Endothelial cell of umbilical vein (primary cell): Measurements from ENCODE around the gene CABYR. TPM values are rescaled to one million over a fixed set of nuclear protein-coding genes. Genes with fewer than 3 reads are reported as not detected.

Experiments
- BruUV-seq: library from RNA; stranded (reverse); fragments of 400-500 nt; replicated peaks from 2 replicates; lab custom pipeline; 2021; lab: Mats Ljungman, UMichigan
- CTCF ChIA-PET: fragments of 300-600, 350-600 bp; sonication (Branson Sonifier 250); formaldehyde crosslinking; loops from one replicate; lab custom pipeline; 2021; ENCODE audit warnings: antibody characterized with exemption, inconsistent platforms; lab: Charles Lee
- POLR2A ChIA-PET: fragments of 300-600, 350-600 bp; sonication (Branson Sonifier 250); formaldehyde crosslinking; loops from one replicate; lab custom pipeline; 2021; ENCODE audit warnings: antibody characterized with exemption, inconsistent platforms; lab: Charles Lee
- DNase-seq: peaks from one replicate; pipeline ENCODE4 v3.0.0-alpha.2; 2011; ENCODE audit warnings: low read depth, low spot score
- FAIRE-seq: peaks from 2 replicates; lab custom pipeline; 2011; peaks lifted over from hg19 to GRCh38; lab: Jason Lieb, UNC
- H2AFZ ChIP-seq: 2 replicates; pipeline ENCODE4 v1.6.0; 2012; ENCODE audit warnings: low read depth, low read length, control low read depth, inconsistent platforms
- H3K27ac ChIP-seq: 2 replicates; pipeline ENCODE4 v1.5.1; 2011; ENCODE audit warnings: low read depth, mild to moderate bottlenecking, control low read depth, low read length, moderate library complexity; ENCODE audit not compliant: insufficient read depth
- H3K27me3 ChIP-seq, 2 experiments: 2 replicates each; pipeline versions ENCODE4 v1.6.0 to v1.6.1; 2011; ENCODE audit warnings: low read length in 2 of 2, mixed read lengths in 1 of 2; ENCODE audit not compliant: control insufficient read depth in 2 of 2, insufficient read depth in 2 of 2
- H3K36me3 ChIP-seq, 2 experiments: 2 replicates in 1 of 2; 3 replicates in 1 of 2; pipeline ENCODE4 v1.5.1; 2011; ENCODE audit warnings: low read length in 2 of 2, mild to moderate bottlenecking in 1 of 2, moderate library complexity in 1 of 2; ENCODE audit not compliant: control insufficient read depth in 2 of 2, insufficient read depth in 2 of 2; ENCODE audit errors: extremely low read depth in 1 of 2
- H3K4me1 ChIP-seq: 3 replicates; pipeline ENCODE4 v1.5.1; 2011; ENCODE audit warnings: mild to moderate bottlenecking, low read length; ENCODE audit not compliant: control insufficient read depth, insufficient read depth; ENCODE audit errors: extremely low read depth
- H3K4me2 ChIP-seq: 2 replicates; pipeline ENCODE4 v1.6.1; 2011; ENCODE audit warnings: low read length, control low read depth, mixed read lengths; ENCODE audit not compliant: insufficient read depth
- H3K4me3 ChIP-seq, 3 experiments: fragments of 200-600 bp in 1 of 3; sonication (generic), shearing (Covaris generic) in 1 of 3; replicated peaks in 1 of 3; 2 replicates each; pipeline ENCODE4 v1.5.1; 2011 to 2016; ENCODE audit warnings: control low read depth in 3 of 3, low read length in 3 of 3, mild to moderate bottlenecking in 2 of 3, inconsistent platforms in 1 of 3, low read depth in 1 of 3, moderate library complexity in 1 of 3; ENCODE audit not compliant: insufficient read depth in 1 of 3
- H3K79me2 ChIP-seq: 2 replicates; pipeline ENCODE4 v1.6.0; 2012; ENCODE audit warnings: low read length, inconsistent platforms; ENCODE audit not compliant: control insufficient read depth, insufficient read depth
- H3K9ac ChIP-seq: replicated peaks from 2 replicates; pipeline ENCODE3; 2011; ENCODE audit warnings: low read length, control low read depth; ENCODE audit not compliant: insufficient read depth; ENCODE audit errors: extremely low read depth
- H3K9me1 ChIP-seq: replicated peaks from 3 replicates; pipeline ENCODE4 v1.6.0; 2011; ENCODE audit warnings: mild to moderate bottlenecking, low read length; ENCODE audit not compliant: control insufficient read depth, insufficient read depth; ENCODE audit errors: extremely low read depth
- H3K9me3 ChIP-seq: replicated peaks from 2 replicates; pipeline ENCODE4 v1.5.1; 2012; ENCODE audit warnings: low read length, inconsistent platforms; ENCODE audit not compliant: control insufficient read depth, insufficient read depth
- H4K20me1 ChIP-seq: replicated peaks from 2 replicates; pipeline ENCODE3; 2011; ENCODE audit warnings: mild to moderate bottlenecking, low read length; ENCODE audit not compliant: control insufficient read depth, insufficient read depth; ENCODE audit errors: extremely low read depth
- EZH2 ChIP-seq: IDR thresholded peaks from 2 replicates; pipeline ENCODE4 v1.6.1; 2012; ENCODE audit warnings: borderline replicate concordance, low read depth, mild to moderate bottlenecking, moderate library complexity, low read length, inconsistent platforms; ENCODE audit not compliant: severe bottlenecking
- FOS ChIP-seq: IDR thresholded peaks from 2 replicates; pipeline ENCODE4 v1.6.1; 2011; ENCODE audit warnings: mild to moderate bottlenecking, low read length, moderate library complexity, borderline replicate concordance; ENCODE audit not compliant: insufficient read depth
- JUN ChIP-seq: IDR thresholded peaks from 2 replicates; pipeline ENCODE4 v1.6.1; 2011; ENCODE audit warnings: borderline replicate concordance, low read depth; ENCODE audit not compliant: insufficient read length, insufficient read depth
- MYC ChIP-seq: IDR thresholded peaks from one replicate; pipeline ENCODE4 v1.6.1; 2011; ENCODE audit warnings: mild to moderate bottlenecking, low read depth, low read length
- POLR2AphosphoS5 ChIP-seq: IDR thresholded peaks from 2 replicates; pipeline ENCODE4 v1.6.1; 2012; ENCODE audit warnings: low read depth, mild to moderate bottlenecking, control low read depth, low read length, moderate library complexity; ENCODE audit not compliant: insufficient read depth
- dilution Hi-C: fragments of 300-500 bp; cut with MboI; formaldehyde crosslinking; loops from one replicate; pipeline ENCODE4 v1.15.0; 2019; ENCODE audit warnings: low sequenced_read_pairs; ENCODE audit not compliant: extremely low pct_ligation_motif_present
- intact Hi-C: fragments of 100-400 bp; cut with micrococcal nuclease; formaldehyde crosslinking; loops from one replicate; pipeline ENCODE4 v1.10.0; 2022
- polyA plus RNA-seq, 4 experiments: library from polyadenylated mRNA; depleted of rRNA in 3 of 4; stranded (reverse) in 3 of 4; unstranded in 1 of 4; fragments of >200 nt; gene quantifications; 2 replicates each; pipeline versions ENCODE4 v1.2.1 to v1.2.3, GENCODE V29; 2011 to 2012; ENCODE audit warnings: missing spikeins in 1 of 4
- total RNA-seq: library from RNA; stranded (reverse); gene quantifications from 2 replicates; pipeline ENCODE4 v1.2.3, GENCODE V29; 2021
- TF ChIP-seq, protein P1 (sequence below): IDR thresholded peaks from 2 replicates; pipeline ENCODE4 v1.6.1; 2011; ENCODE audit not compliant: insufficient read depth, insufficient read length
- TF ChIP-seq, protein P2 (sequence below), 2 donors: IDR thresholded peaks; 1 replicate in 1 of 2; 2 replicates in 1 of 2; pipeline ENCODE4 v1.5.1; 2011; ENCODE audit warnings: low read length in 2 of 2, mild to moderate bottlenecking in 2 of 2, moderate library complexity in 2 of 2, control low read depth in 1 of 2, inconsistent platforms in 1 of 2, low read depth in 1 of 2; ENCODE audit not compliant: insufficient read depth in 1 of 2; ENCODE audit errors: extremely low read depth in 1 of 2

The CABYR gene
- total and polyA plus RNA-seq, 2 donors (not counting 3 experiments of a cell fraction or from before 2014, with no cell fraction given), result 3.9 to 8.9 TPM

DNA sequence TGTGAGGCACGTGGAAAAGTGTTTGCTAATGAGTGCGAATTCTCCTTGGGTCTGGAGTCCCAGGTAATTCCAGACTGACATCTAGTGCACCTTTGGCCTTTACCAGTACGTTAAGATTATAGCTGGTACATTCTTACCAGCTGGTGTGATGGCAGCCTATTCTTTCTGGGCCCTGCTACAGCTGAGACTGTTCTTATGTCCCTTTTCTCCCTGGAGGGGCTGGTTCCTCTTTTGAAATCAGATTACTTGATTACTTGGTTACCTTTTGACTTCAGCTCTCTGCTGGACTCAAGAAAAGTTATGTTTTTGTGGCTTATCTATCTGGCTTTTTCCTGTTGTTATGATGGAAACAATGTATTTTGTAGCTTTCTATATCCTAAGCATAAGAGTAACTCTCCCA lies 14.5 kb downstream of the CABYR start:
- Histone ChIP-seq H2AFZ (no peak overlapping the region), H3K9ac (no peak overlapping the region), H3K79me2 (no peaks in the 10 kb centered on the region), H3K4me2 (no peak overlapping the region), H3K4me3 (no peak overlapping the region), H4K20me1 (no peaks in the 10 kb centered on the region), H3K9me3 (no peaks in the 10 kb centered on the region), H3K27ac (no peak overlapping the region), H3K27me3 (no peaks in the 10 kb centered on the region), H3K4me1 (no peaks in the 10 kb centered on the region), H3K36me3 (no peaks in the 10 kb centered on the region), H3K9me1 (no peaks in the 10 kb centered on the region)
- dilution Hi-C loops, result no loop called here
- no peak for DNase-seq
- no peak for FAIRE-seq
- POLR2A ChIA-PET, result interaction anchor here (1.1 kb wide), 1 partner anchor 15 kb away, joined by 7 read pairs; the partner anchor contains the start of gene CABYR
- no peak for TF ChIP-seq MYC
- TF ChIP-seq, protein P1, sequence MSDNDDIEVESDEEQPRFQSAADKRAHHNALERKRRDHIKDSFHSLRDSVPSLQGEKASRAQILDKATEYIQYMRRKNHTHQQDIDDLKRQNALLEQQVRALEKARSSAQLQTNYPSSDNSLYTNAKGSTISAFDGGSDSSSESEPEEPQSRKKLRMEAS, result no peak
- TF ChIP-seq EZH2, result no peak
- no peak for TF ChIP-seq FOS
- TF ChIP-seq JUN, result no peak
- TF ChIP-seq, protein P2, sequence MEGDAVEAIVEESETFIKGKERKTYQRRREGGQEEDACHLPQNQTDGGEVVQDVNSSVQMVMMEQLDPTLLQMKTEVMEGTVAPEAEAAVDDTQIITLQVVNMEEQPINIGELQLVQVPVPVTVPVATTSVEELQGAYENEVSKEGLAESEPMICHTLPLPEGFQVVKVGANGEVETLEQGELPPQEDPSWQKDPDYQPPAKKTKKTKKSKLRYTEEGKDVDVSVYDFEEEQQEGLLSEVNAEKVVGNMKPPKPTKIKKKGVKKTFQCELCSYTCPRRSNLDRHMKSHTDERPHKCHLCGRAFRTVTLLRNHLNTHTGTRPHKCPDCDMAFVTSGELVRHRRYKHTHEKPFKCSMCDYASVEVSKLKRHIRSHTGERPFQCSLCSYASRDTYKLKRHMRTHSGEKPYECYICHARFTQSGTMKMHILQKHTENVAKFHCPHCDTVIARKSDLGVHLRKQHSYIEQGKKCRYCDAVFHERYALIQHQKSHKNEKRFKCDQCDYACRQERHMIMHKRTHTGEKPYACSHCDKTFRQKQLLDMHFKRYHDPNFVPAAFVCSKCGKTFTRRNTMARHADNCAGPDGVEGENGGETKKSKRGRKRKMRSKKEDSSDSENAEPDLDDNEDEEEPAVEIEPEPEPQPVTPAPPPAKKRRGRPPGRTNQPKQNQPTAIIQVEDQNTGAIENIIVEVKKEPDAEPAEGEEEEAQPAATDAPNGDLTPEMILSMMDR (IDR thresholded peaks at IDR 0.05; ENCODE audit: extremely low read depth in 1 of 2, insufficient read depth in 1 of 2, low read depth in 1 of 2, low read length in 2 of 2), result no peak
- TF ChIP-seq POLR2AphosphoS5, result no peak
- CTCF ChIA-PET, result interaction anchor here (1.2 kb wide), 1 partner anchor 24 kb away, joined by 4 read pairs; no protein-coding TSS in a partner anchor
- no TSS peak for BruUV-seq
- intact Hi-C loops, result no loop called here
